GM19455 (cell line): Measurements from ENCODE around the gene CEP20.
A peak's percentile ranks its signal among the peaks of the same experiment; 100 is the strongest.
"Not testable (repeated sequence)": the region's sequence is repeated elsewhere in the genome, so short reads cannot be mapped to it uniquely, and the experiment has no call there.

Experiments used
- ATAC-seq: cut with Tn5 transposase; IDR thresholded peaks from one replicate; pipeline ENCODE4 v1.9.1; 2021; ENCODE audit not compliant: unreplicated experiment

CEP20 gene

DNA sequence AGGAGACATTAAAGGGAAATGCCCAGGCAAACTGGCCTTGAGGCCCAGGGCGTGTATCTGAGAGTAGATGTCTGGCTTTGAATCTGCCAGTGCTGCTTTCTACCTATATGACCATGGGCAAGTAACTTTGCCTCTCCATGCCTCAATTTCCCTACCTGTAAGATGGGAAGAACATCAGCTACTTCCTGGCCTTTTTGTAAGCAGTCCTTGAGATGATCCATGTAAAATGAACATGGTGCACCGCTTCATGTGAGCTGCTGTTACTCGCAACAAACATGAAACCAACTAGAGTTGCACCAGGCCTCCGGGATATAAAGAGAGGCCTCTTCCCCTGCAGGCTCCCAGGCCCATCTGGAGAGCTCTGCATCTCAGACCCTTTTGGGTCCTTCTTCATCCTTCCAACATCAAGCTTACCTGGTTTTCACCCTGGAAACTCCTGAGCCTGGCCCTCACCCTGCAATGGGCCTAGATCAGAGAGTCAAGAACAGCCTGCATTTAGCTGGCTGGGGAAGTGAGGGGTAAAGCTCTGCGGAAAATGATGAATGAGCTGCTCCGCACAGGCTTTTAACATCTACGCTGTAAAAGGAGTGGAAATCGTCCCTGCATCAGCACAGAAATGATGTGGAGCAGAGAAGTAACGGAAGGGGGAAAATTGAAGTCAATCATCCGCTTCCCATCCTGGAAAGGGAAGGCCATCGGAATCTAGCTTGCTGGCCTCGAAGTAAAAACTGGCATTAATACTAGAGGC lies 29.3 kb downstream of the CEP20 start:
- no peak for ATAC-seq

GRCh38 chr16:15857724-15858560 lies 30.5 kb downstream of the CEP20 start:
- no peak for ATAC-seq

DNA sequence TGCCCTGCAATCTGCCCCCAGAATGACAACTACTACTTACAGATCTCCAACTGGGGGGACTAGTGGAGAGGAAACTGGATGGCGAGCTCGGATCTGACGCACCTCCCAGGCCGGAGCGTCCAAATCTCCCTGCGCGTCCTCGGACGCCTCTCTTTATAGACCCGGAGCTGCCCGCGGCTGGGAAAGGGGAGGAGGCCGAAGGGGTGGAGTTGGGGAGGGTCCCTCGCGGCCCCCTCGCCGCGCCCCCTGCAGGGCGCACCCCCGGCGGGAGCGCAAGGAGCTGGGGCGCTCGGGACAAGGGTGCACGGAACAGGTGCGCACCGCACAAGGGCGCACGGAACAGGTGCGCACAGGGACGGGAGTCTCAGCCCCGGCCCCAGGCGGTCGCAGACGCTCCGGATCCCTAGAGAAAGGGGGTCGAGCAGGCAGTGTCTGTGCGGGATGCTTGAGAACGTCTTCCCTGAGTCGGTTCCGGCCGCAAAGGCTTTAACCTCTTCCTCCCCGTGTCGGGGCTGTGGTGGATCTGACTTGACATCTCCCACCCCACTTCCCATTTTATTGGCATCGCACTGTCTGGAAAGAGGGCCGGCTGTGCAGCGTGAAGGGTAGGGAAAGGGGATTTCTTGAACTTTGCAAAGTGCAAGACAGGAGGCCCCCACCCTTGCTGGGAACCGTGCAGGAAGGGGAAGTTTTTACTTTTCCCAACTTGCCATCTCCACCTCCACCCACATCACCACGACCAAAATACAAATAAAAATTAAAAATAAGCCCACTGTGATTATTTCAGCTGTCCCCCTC lies 31.3 kb downstream of the CEP20 start, which contains the start of gene MYH11:
MYH11 (minus strand) TSS at position 128 of the 798 bp plus-strand sequence. CDS start 18,776 bp downstream, outside the sequence.
- ATAC-seq = no peak

DNA sequence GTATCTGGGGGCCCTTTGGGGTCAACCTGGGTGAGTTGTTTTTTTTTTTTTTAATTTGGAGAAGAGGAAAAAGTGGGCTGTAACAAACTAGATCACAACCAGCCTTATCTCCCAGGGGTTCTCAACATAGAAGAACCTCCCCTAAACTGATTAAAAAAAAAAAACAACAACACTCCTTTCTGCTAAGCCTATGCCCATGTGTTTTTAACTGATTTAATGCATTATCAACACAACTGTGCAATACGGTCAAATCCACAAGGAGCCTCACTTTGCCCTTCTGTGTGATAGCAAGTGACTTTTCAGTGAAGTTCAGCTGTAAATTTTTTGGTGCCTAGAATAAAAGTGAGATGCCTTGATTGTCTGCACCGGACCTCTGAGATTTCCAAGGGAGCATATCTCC lies 32.2 kb downstream of the CEP20 start:
- ATAC-seq = no peak

DNA sequence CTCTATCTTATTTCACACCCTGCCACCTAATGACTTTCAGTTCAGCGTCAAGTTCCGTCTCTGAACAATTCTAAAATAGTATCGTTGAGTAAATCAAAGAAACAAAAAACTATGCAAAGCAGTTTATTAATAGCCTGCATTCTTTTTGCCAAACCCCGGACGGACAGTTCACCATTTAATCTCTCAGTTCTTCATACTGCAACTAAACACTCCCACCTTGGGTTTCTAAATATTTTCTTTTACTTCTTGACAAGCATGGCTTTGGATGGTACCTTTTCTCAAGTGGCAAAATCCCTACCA lies 32.7 kb downstream of the CEP20 start:
- ATAC-seq = peak; percentile 70

- peak; percentile 31 for ATAC-seq
Measured at GRCh38 chr16:15854906-15855703, 33.3 kb downstream of the CEP20 start.

DNA sequence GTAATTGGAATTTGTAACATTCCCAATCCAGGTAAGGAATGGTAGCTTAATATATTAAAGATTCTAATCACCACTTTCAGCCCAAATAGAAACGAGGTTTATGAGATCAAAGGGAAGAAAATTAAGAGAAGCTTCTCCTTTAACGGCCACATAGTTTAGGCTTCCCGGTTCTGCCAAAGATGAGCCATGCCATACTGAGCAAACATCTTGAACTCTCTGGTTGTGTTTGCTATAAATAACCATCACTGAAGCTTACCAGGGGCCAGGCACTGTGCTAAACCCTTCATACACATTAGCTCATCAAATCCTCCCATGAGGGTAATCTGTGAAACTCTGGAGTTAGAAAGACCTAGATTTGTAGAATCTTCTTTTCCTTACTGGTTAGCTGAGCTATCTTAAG lies 34.3 kb downstream of the CEP20 start:
- no peak for ATAC-seq

- ATAC-seq = no peak
Measured at GRCh38 chr16:15853021-15853420, 35.4 kb downstream of the CEP20 start.

- not testable (repeated sequence) for ATAC-seq
Measured at GRCh38 chr16:15850555-15850954, 37.8 kb downstream of the CEP20 start.

- no peak for ATAC-seq
Measured at GRCh38 chr16:15849209-15849981, 39.0 kb downstream of the CEP20 start.

DNA sequence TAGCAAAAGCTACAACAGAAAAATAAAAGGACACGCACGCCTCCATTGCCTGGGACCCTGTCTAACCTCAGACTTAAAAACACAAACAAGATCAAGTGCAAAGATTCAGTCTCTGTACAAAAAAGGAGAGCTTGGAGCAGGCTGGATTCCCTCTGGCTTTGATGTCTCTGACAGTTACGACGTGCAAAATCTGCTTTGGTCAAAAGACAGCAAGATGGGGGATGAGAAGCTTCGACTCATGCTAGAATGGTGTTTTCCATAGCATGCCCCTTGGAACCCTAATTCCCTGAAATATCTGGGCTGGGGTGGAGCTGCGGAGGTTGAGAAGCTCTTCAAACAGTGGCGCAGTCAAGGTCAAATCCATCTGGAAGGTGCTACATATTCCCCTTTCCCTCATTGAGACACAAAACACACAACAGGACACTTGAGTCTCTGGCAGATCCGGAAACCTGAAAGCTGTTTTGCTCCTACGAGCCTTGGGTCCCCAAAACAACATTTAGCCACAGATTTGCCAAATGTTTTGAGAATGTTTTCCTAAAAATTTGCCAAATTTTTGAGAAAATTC lies 40.7 kb downstream of the CEP20 start:
- no peak for ATAC-seq

DNA sequence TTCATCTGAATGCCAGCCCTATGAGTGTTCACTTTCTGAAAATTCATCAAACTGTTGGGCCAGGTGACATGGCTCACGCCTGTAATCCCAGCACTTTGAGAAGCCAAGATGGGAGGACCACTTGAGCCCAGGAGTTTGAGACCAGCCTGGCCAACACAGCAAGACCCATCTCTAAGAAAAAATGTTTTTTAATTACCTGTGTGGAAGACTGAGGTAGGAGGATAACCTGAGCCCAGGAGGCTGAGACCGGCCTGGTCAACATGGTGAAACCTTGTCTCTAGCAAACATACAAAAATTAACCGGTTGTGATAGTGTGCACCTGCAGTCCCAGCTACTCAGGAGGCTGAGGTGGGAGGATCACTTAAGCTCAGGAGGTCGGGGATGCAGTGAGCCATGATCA lies 41.9 kb downstream of the CEP20 start:
- ATAC-seq = no peak

GRCh38 chr16:15843635-15844279 lies 44.6 kb downstream of the CEP20 start:
- ATAC-seq = no peak

DNA sequence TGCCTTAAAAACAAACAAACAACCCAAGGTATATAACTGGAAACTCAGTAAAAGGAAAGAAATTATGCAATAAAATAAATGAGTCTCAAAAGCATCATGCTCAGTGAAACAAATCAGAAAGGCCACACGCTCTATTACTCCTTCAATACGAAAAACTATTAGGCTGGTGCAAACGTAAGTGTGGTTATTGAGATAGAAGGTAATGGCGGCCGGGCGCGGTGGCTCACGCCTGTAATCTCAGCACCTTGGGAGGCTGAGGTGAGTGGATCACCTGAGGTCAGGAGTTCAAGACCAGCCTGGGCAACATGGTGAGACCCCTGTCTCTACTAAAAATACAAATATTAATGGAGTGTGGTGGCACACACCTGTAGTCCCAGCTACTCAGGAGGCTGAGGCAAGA lies 49.2 kb downstream of the CEP20 start:
- ATAC-seq = not testable (repeated sequence)

GRCh38 chr16:15837761-15838160 lies 50.6 kb downstream of the CEP20 start:
- ATAC-seq = no peak

DNA sequence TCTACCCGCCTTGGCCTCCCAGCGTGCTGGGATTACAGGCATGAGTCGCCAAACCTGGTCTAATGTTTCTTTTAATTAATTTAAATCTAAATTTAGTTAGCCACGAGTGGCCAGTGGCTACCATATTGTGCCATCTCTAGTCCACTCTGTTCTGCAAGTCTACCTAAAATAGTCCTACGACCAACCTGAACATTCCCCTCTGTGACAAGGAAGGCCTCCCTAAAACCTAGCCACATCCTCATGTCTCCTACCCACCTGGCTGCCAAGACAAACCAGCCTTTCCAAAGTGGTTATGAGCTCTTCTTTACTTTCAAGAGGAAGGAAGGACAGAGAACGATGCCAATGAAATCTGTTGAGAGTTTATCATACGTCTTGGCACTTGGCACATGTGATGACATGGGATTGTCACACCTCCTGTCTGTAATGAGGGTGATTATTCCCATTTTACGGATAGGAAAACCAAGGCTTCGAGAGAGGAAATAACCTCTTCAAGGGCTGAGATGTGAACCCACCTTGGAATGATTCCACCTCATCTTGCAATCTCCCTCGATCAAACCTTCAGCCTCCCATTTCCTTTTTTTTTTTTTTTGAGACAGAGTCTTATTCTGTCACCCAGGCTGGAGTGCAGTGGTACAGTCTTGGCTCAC lies 51.3 kb downstream of the CEP20 start:
- ATAC-seq = no peak

DNA sequence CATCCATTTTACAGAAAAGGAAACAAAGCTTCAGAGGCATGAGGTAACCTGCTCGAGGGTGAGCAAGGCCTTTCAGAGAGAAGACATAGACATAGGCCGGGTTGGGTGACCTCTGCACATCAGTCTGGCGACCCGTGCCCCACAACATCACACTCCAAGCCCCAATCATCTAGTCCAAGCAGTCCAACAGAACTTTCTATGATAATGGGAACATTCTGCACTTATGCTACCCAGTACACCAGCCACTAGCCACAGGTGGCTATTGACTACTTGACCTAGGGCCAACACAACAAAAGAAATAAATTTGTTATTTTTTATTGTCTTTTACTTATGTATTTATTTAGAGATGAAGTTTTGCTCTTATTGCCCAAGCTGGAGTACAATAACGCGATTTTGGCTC lies 52.3 kb downstream of the CEP20 start:
- ATAC-seq = no peak

- ATAC-seq = no peak
Measured at GRCh38 chr16:15835136-15835878, 53.1 kb downstream of the CEP20 start.
